ENCODE data around the gene CGB3.

GRCh38 chr19:48977061-48977460 is 47.1 kb downstream of the CGB3 start:
- TF ChIP-seq EZH2 (IDR thresholded peaks at IDR 0.05; ENCODE audit: borderline replicate concordance, low read length) (no peak), CTCF (conservative IDR thresholded peaks at IDR 0.05 in 1 of 2, IDR thresholded peaks at IDR 0.05 in 1 of 2; ENCODE audit: extremely low read depth in 1 of 2, insufficient read depth in 1 of 2, low read depth in 1 of 2, low read length in 2 of 2) (no peak)
